ENCODE measurements around the gene TTF2. TPM values are rescaled to one million over a fixed set of nuclear protein-coding genes. Genes with fewer than 3 reads are reported as not detected.

The TTF2 gene
- total RNA-seq, result 15.1 and 20.5 TPM in 2 replicates

DNA sequence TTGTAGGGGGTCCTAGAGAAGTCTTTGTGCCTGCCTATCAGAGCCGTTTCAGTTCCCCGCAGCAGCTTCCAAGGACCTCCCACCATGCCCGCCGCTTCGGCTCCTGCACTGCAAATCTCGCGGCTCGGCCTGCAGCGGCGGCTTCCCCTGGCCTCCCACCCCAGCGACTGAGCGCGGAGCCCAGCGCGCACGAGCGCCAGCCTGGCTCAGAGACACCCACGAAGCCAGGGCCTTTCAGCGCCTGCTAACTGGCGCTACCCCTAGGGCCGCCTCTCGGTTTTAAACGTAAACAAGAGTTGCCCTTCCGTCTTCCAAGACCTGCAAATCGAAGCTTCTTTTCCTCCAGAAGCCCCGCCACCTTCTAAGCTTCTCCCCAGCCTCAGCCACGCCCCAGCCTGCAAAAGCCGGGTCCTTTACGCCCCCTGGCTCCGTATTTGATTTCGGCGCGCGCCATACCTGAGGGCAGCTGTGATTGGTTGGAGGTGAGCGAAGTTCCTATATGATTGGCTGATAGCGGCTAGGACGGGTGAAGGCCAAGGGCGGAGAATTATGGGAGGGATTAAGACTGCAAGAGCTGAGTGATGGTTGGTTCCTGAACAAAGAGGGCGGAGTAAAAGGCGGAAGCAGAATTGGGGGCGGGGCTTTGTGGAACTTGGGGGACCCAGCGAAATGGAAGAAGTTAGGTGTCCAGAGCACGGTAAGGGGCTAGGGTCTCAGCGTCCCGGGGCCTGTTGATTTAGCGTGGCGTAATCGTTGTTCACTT lies at the start of gene TTF2:
TSS of gene TTF2 (plus strand) at position 649 of the 763 bp plus-strand sequence. CDS start at position 670, 21 bp downstream.

DNA sequence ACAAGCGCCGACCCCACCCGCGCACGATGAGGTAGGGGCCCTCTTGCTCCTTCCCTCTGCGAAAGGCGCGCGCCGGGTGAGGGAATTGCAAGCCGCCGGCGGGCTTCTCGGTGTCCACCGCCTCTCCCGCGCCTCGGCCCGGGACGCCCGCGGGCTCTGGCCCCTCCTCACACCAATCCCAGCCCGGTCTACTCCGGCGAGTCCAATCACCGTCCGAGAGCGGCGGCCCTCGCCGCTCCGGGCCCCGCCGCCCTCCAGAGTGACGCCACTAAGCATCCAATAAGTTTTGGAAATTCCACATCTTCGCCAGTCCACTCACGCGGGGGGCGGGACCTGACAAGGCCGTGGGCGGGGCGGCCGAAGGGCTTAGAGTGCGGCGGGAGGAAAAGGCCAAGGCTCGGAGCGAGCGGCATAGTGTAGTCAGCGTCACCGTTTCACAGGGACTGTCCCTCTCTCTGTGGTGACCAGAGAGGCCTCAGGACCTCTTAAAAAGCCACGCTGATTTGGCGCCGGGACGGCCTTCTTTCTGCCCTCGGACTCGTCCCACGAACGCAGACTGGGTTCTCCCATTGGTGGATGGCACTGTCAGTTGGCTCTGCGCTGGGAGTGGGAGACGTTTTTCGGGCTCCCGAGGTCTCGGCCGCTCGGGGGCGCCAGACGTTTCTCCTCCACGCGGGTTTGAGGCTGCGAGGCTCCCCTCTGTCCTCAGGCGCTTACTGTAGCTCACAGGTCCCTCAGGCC lies 61.6 kb downstream of the TTF2 start, which contains the start of gene TRIM45:
TSS of gene TRIM45 (minus strand) at position 161 of the 741 bp plus-strand sequence. CDS start 548 bp downstream, outside the sequence.

Other genes starting within 250 kb of the TTF2 start
- gene PTGFRN, start 150.4 kb upstream of the TTF2 start, total RNA-seq, result 47.0 and 82.7 TPM in 2 replicates
- 0.29 and 0.66 TPM in 2 replicates for gene CD101, start 58.6 kb upstream of the TTF2 start, total RNA-seq
- gene TRIM45, start 61.4 kb downstream of the TTF2 start, total RNA-seq, result 5.1 and 7.3 TPM in 2 replicates
- not detected in 2 replicates for gene VTCN1, start 150.6 kb downstream of the TTF2 start, total RNA-seq

Measured in smooth muscle cell of trachea (primary cell).